HUES64 (cell line): ENCODE data around the gene MAGI2.

Experiments
- H3K27ac ChIP-seq: 2 replicates; pipeline ENCODE4 v1.7.0; 2013; ENCODE audit warnings: low read depth, low read length, inconsistent platforms
- H3K27me3 ChIP-seq: 2 replicates; pipeline ENCODE4 v1.6.1; 2013; ENCODE audit warnings: mild to moderate bottlenecking, low read length; ENCODE audit not compliant: insufficient read depth
- H3K36me3 ChIP-seq: 2 replicates; pipeline ENCODE4 v1.6.1; 2013; ENCODE audit warnings: mild to moderate bottlenecking, low read length; ENCODE audit not compliant: insufficient read depth
- H3K4me1 ChIP-seq: 2 replicates; pipeline ENCODE4 v1.6.1; 2013; ENCODE audit warnings: mild to moderate bottlenecking, low read length, moderate library complexity; ENCODE audit not compliant: insufficient read depth
- H3K4me3 ChIP-seq: 2 replicates; pipeline ENCODE4 v1.5.1; 2013; ENCODE audit warnings: mild to moderate bottlenecking, low read length, moderate library complexity
- H3K9ac ChIP-seq: 2 replicates; pipeline ENCODE4 v1.6.1; 2013; ENCODE audit warnings: mild to moderate bottlenecking, low read depth, low read length
- H3K9me3 ChIP-seq: 2 replicates; pipeline ENCODE4 v1.6.1; 2013; ENCODE audit warnings: low read depth, low read length; ENCODE audit not compliant: insufficient read depth
- WGBS: fragments of 150-250, 120-280 bp; methylation state at CpG from one replicate; pipeline ENCODE4 v1.1.7; 2013; ENCODE audit warnings: missing lambda C conversion rate; 5-methylcytosine and 5-hydroxymethylcytosine counted together

MAGI2 gene

GRCh38 chr7:78489476-78490240, 963.8 kb downstream of the MAGI2 start:
- Histone ChIP-seq H3K9ac (peak overlapping the region; percentile 39), H3K4me3 (no peak overlapping the region), H3K27ac (peak overlapping the region; percentile 37; the same call in 1 of the 2 replicates), H3K27me3 (no peaks in the 10 kb centered on the region), H3K36me3 (peaks cover 6% of the 10 kb centered on the region; the same call in 1 of the 2 replicates), H3K4me1 (peaks cover 45% of the 10 kb centered on the region), H3K9me3 (no peaks in the 10 kb centered on the region)
- 96% methylated on average over 5 of the region's 5 CpGs for WGBS

- H3K9me3 ChIP-seq = no peaks in the 10 kb centered on the region
- 80% methylated on average over 5 of the region's 5 CpGs for WGBS
- no peaks in the 10 kb centered on the region for H3K27me3 ChIP-seq
- no peak overlapping the region for H3K9ac ChIP-seq
- peaks cover 6% of the 10 kb centered on the region; the same call in 1 of the 2 replicates for H3K36me3 ChIP-seq
- H3K4me3 ChIP-seq = no peak overlapping the region
- H3K4me1 ChIP-seq = peaks cover 36% of the 10 kb centered on the region
- no peak overlapping the region for H3K27ac ChIP-seq
Measured at GRCh38 chr7:78487464-78487863, 966.0 kb downstream of the MAGI2 start.

- Histone ChIP-seq H3K9me3 (no peaks in the 10 kb centered on the region), H3K9ac (no peak overlapping the region), H3K27ac (no peak overlapping the region), H3K36me3 (no peaks in the 10 kb centered on the region), H3K4me3 (no peak overlapping the region), H3K27me3 (no peaks in the 10 kb centered on the region), H3K4me1 (no peaks in the 10 kb centered on the region)
- WGBS = 100% methylated on average over 2 of the region's 2 CpGs
Measured at GRCh38 chr7:78479348-78479747, 974.1 kb downstream of the MAGI2 start.

- Histone ChIP-seq H3K27me3 (no peaks in the 10 kb centered on the region), H3K27ac (no peak overlapping the region), H3K4me3 (no peak overlapping the region), H3K4me1 (peaks cover 8% of the 10 kb centered on the region; the same call in 1 of the 2 replicates), H3K9ac (no peak overlapping the region), H3K9me3 (no peaks in the 10 kb centered on the region), H3K36me3 (no peaks in the 10 kb centered on the region)
- 93% methylated on average over 1 of the region's 2 CpGs for WGBS
Measured at GRCh38 chr7:78476851-78477405, 976.5 kb downstream of the MAGI2 start.

- Histone ChIP-seq H3K4me3 (no peak overlapping the region), H3K4me1 (peaks cover 8% of the 10 kb centered on the region; the same call in 1 of the 2 replicates), H3K36me3 (no peaks in the 10 kb centered on the region), H3K27me3 (no peaks in the 10 kb centered on the region), H3K27ac (no peak overlapping the region), H3K9ac (no peak overlapping the region), H3K9me3 (no peaks in the 10 kb centered on the region)
- 86% methylated on average over 5 of the region's 5 CpGs for WGBS
Measured at GRCh38 chr7:78473571-78474301, 979.7 kb downstream of the MAGI2 start.

GRCh38 chr7:78473021-78473420, 980.4 kb downstream of the MAGI2 start:
- Histone ChIP-seq H3K4me3 (no peak overlapping the region), H3K36me3 (no peaks in the 10 kb centered on the region), H3K27ac (no peak overlapping the region), H3K4me1 (peaks cover 8% of the 10 kb centered on the region; the same call in 1 of the 2 replicates), H3K9ac (no peak overlapping the region), H3K9me3 (no peaks in the 10 kb centered on the region), H3K27me3 (no peaks in the 10 kb centered on the region)
- WGBS = no CpG with 5 or more reads among the region's 1 CpG

- H3K4me3 ChIP-seq = no peak overlapping the region
- no peaks in the 10 kb centered on the region for H3K27me3 ChIP-seq
- H3K27ac ChIP-seq = no peak overlapping the region
- H3K9ac ChIP-seq = no peak overlapping the region
- no peaks in the 10 kb centered on the region for H3K9me3 ChIP-seq
- peaks cover 8% of the 10 kb centered on the region; the same call in 1 of the 2 replicates for H3K4me1 ChIP-seq
- H3K36me3 ChIP-seq = no peaks in the 10 kb centered on the region
Measured at GRCh38 chr7:78472519-78472918, 980.9 kb downstream of the MAGI2 start.

- Histone ChIP-seq H3K36me3 (no peaks in the 10 kb centered on the region), H3K9me3 (no peaks in the 10 kb centered on the region), H3K9ac (no peak overlapping the region), H3K4me1 (peaks cover 31% of the 10 kb centered on the region), H3K4me3 (no peak overlapping the region), H3K27me3 (no peaks in the 10 kb centered on the region), H3K27ac (no peak overlapping the region)
- WGBS = 84% methylated on average over 5 of the region's 5 CpGs
Measured at GRCh38 chr7:78465894-78466293, 987.6 kb downstream of the MAGI2 start.

- H3K27ac ChIP-seq = no peak overlapping the region
- no peak overlapping the region for H3K4me3 ChIP-seq
- WGBS = 96% methylated on average over 3 of the region's 3 CpGs
- no peaks in the 10 kb centered on the region for H3K9me3 ChIP-seq
- no peak overlapping the region for H3K9ac ChIP-seq
- no peaks in the 10 kb centered on the region for H3K36me3 ChIP-seq
- peaks cover 31% of the 10 kb centered on the region for H3K4me1 ChIP-seq
- no peaks in the 10 kb centered on the region for H3K27me3 ChIP-seq
Measured at GRCh38 chr7:78463039-78463438, 990.4 kb downstream of the MAGI2 start.

- no peak overlapping the region for H3K9ac ChIP-seq
- H3K27me3 ChIP-seq = no peaks in the 10 kb centered on the region
- H3K36me3 ChIP-seq = no peaks in the 10 kb centered on the region
- no peak overlapping the region for H3K27ac ChIP-seq
- WGBS = 80% methylated on average over 6 of the region's 6 CpGs
- no peaks in the 10 kb centered on the region for H3K4me1 ChIP-seq
- H3K9me3 ChIP-seq = no peaks in the 10 kb centered on the region
- H3K4me3 ChIP-seq = no peak overlapping the region
Measured at GRCh38 chr7:78450706-78451105, 1002.8 kb downstream of the MAGI2 start.

GRCh38 chr7:78448911-78449310, 1004.6 kb downstream of the MAGI2 start:
- Histone ChIP-seq H3K9ac (no peak overlapping the region), H3K4me1 (no peaks in the 10 kb centered on the region), H3K27ac (no peak overlapping the region), H3K36me3 (no peaks in the 10 kb centered on the region), H3K4me3 (no peak overlapping the region), H3K27me3 (no peaks in the 10 kb centered on the region), H3K9me3 (no peaks in the 10 kb centered on the region)
- WGBS = 96% methylated on average over 5 of the region's 5 CpGs
